OCI-LY3 (cell line): ENCODE results near the gene PON3.

Experiments used
- H2AFZ ChIP-seq: fragments of 200-600, 300-600 bp; shearing (Covaris generic); 2 replicates; pipeline ENCODE4 v1.6.0; 2014; ENCODE audit warnings: antibody characterized with exemption, low read depth, low read length
- H3K27ac ChIP-seq: fragments of 200-600, 300-600 bp; sonication (generic); 2 replicates; pipeline ENCODE4 v1.5.1; 2014; ENCODE audit warnings: mild to moderate bottlenecking, low read length, moderate library complexity, mixed read lengths
- H3K27me3 ChIP-seq: fragments of 200-600, 300-600 bp; sonication (generic); 2 replicates; pipeline ENCODE4 v1.6.1; 2014; ENCODE audit warnings: low read depth, low read length, mixed read lengths
- H3K36me3 ChIP-seq: fragments of 200-600, 300-600 bp; sonication (generic); replicated peaks from 2 replicates; pipeline ENCODE3; 2014; ENCODE audit warnings: low read depth, low read length, mixed read lengths
- H3K4me1 ChIP-seq: fragments of 300-600, 200-600 bp; sonication (generic); 2 replicates; pipeline ENCODE4 v1.6.1; 2014; ENCODE audit warnings: low read length, mixed read lengths
- H3K4me2 ChIP-seq: fragments of 200-600, 300-600 bp; sonication (generic); 2 replicates; pipeline ENCODE4 v1.6.1; 2014; ENCODE audit warnings: low read length, mixed read lengths
- H3K4me3 ChIP-seq: fragments of 300-600, 200-600 bp; sonication (generic); 2 replicates; pipeline ENCODE4 v1.5.1; 2014; ENCODE audit warnings: antibody characterized with exemption, mild to moderate bottlenecking, low read length, moderate library complexity
- H3K79me2 ChIP-seq: fragments of 300-600, 200-600 bp; shearing (Covaris generic); 2 replicates; pipeline ENCODE4 v1.6.1; 2014; ENCODE audit warnings: mild to moderate bottlenecking, low read length, mixed read lengths
- H3K9ac ChIP-seq: fragments of 300-600, 200-600 bp; shearing (Covaris generic); 2 replicates; pipeline ENCODE4 v1.6.0; 2014; ENCODE audit warnings: mild to moderate bottlenecking, low read length, moderate library complexity
- H3K9me3 ChIP-seq: fragments of 200-600, 300-600 bp; shearing (Covaris generic); 2 replicates; pipeline ENCODE4 v1.6.1; 2014; ENCODE audit warnings: low read length, mixed read lengths; ENCODE audit not compliant: insufficient read depth
- H4K20me1 ChIP-seq: fragments of 200-600, 300-600 bp; sonication (generic); 2 replicates; pipeline ENCODE4 v1.6.1; 2016; ENCODE audit warnings: low read length, mixed read lengths; ENCODE audit not compliant: insufficient read depth
- EZH2phosphoT487 ChIP-seq: fragments of 200-600 bp; shearing (Covaris generic); IDR thresholded peaks from 2 replicates; pipeline ENCODE4 v1.6.1; 2018; ENCODE audit warnings: antibody characterized with exemption, mixed run types, low read depth
- TF ChIP-seq, protein P1 (sequence below): fragments of 200-600, 300-600 bp; sonication (generic); IDR thresholded peaks from 2 replicates; pipeline ENCODE4 v1.5.1; 2014; ENCODE audit warnings: antibody characterized with exemption, low read length, low read depth

Gene PON3

DNA sequence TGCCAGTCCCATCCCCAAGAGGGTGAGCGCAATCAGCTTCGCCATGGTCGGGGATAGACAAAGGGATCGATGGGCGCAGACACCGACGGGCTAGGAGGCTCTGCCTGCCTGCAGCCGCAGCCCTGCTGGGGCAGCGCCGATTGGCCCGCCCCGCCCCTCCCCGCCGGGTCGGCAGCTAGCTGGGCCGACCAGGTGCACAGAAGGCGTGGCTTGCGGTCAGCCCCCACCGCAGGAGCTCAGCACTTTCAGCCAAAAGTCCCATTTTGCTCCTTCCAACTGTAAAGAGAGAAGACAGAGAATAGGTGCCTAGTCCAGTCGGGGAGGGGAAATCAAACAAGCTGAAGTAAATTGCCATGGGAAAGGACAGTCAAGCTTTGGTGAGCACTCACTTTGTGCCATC lies 71.7 kb downstream of the PON3 start, which contains the start of gene PON1:
PON1 (minus strand) TSS at position 102 of the 400 bp plus-strand sequence; CDS start at position 45, 57 bp downstream.
- no peak within 1 kb of the TSS for H3K9ac ChIP-seq
- H3K27ac ChIP-seq: no peak within 1 kb of the TSS
- no peak for TF ChIP-seq EZH2phosphoT487
- TF ChIP-seq, protein P1, sequence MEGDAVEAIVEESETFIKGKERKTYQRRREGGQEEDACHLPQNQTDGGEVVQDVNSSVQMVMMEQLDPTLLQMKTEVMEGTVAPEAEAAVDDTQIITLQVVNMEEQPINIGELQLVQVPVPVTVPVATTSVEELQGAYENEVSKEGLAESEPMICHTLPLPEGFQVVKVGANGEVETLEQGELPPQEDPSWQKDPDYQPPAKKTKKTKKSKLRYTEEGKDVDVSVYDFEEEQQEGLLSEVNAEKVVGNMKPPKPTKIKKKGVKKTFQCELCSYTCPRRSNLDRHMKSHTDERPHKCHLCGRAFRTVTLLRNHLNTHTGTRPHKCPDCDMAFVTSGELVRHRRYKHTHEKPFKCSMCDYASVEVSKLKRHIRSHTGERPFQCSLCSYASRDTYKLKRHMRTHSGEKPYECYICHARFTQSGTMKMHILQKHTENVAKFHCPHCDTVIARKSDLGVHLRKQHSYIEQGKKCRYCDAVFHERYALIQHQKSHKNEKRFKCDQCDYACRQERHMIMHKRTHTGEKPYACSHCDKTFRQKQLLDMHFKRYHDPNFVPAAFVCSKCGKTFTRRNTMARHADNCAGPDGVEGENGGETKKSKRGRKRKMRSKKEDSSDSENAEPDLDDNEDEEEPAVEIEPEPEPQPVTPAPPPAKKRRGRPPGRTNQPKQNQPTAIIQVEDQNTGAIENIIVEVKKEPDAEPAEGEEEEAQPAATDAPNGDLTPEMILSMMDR: no peak
- H3K9me3 ChIP-seq: no peaks in the 10 kb centered on the region
- H4K20me1 ChIP-seq: no peaks in the 10 kb centered on the region
- H3K36me3 ChIP-seq: no peaks in the 10 kb centered on the region
- H3K79me2 ChIP-seq: no peaks in the 10 kb centered on the region
- H3K27me3 ChIP-seq: no peaks in the 10 kb centered on the region
- H3K4me3 ChIP-seq: no peak within 1 kb of the TSS
- H3K4me2 ChIP-seq: no peak within 1 kb of the TSS
- H2AFZ ChIP-seq: no peak within 1 kb of the TSS
- H3K4me1 ChIP-seq: peaks cover 5% of the 10 kb centered on the region; the same call in 1 of the 2 replicates

DNA sequence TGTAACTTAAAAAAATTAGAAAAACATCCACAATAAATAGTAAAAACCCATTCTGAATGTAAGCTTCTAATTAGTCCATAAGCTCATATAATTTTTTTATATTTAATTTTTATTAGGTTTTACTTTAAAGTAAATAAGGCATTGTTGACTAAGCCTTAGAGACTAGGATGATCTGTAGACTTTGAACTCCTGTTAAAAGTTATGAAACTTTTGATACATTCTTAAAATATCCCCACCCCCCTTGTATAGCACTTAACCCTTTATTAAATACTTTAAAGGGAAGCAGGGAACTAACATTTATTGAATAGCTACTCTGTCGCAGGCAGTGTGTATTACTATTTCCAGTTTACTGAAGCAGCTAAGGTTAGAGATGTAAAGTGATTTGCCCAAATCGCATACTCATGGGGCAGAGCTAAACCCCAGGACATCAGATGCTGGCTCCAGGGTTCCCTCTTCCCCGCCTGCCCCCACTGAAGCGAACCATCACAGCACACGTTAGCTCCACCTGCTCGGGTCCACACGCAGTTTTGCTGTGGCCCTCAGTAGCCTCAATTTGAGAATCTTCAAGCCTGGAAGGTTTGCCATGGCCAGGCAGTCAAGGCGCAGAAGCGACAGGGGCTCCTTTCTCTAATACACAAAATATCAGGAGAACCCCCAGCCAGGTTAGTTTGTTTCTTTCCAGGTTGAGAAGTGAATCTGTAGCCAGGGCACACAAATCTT lies 72.6 kb downstream of the PON3 start:
- H4K20me1 ChIP-seq: no peaks in the 10 kb centered on the region
- no peaks in the 10 kb centered on the region for H3K79me2 ChIP-seq
- no peaks in the 10 kb centered on the region for H3K36me3 ChIP-seq
- H3K4me3 ChIP-seq: no peak overlapping the region
- H3K9me3 ChIP-seq: no peaks in the 10 kb centered on the region
- H3K27ac ChIP-seq: no peak overlapping the region
- peaks cover 8% of the 10 kb centered on the region; the same call in 1 of the 2 replicates for H3K4me1 ChIP-seq
- no peak overlapping the region for H3K9ac ChIP-seq
- H3K27me3 ChIP-seq: no peaks in the 10 kb centered on the region
- H3K4me2 ChIP-seq: no peak overlapping the region
- TF ChIP-seq EZH2phosphoT487: no peak
- TF ChIP-seq, protein P1: no peak
- no peak overlapping the region for H2AFZ ChIP-seq

DNA sequence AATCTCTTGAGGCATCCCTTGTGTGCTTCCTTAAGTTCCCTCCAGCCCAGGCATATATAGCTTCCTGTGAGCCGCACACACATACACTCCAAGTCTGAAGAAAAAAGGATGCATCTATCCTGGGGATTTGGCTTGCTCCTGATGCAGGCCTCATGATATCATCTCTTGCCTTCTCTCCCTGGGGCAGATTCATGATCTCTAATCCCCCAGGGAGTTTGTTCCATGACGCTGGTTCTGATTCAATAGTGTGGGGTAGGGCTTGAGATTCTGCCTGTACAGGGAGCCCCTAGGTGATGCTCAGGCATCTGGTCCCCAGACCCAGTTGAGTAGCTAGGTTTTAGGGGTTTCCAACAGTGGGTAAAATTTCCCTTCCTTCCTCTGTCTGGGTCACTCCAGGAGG lies 73.3 kb downstream of the PON3 start:
- Histone ChIP-seq H4K20me1 (no peaks in the 10 kb centered on the region), H3K9me3 (no peaks in the 10 kb centered on the region), H3K4me1 (peaks cover 8% of the 10 kb centered on the region; the same call in 1 of the 2 replicates), H3K4me3 (no peak overlapping the region), H3K36me3 (no peaks in the 10 kb centered on the region), H3K27ac (no peak overlapping the region), H2AFZ (no peak overlapping the region), H3K27me3 (no peaks in the 10 kb centered on the region), H3K4me2 (no peak overlapping the region), H3K9ac (no peak overlapping the region), H3K79me2 (no peaks in the 10 kb centered on the region)
- TF ChIP-seq, protein P1: no peak

DNA sequence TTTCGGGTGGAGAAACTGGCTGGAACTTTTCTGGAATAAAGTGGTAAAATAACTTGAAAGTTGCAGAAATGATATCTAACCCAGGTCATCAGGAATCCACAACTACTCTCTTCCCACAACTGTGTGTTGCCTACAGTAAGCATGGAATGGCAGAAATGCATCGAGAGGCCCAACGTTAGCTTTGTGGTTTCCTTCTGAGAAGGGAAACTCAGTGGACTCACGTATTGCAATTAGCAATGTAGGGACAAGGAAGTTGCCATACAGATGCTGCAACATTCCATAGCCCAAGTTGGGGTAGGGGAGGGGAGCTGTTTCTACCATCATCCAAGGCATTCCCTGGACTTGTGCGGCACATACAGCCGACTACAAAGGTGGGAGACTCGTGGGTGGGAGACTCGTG lies 73.8 kb downstream of the PON3 start:
- Histone ChIP-seq H3K4me1 (peaks cover 8% of the 10 kb centered on the region; the same call in 1 of the 2 replicates), H3K4me3 (no peak overlapping the region), H3K9ac (no peak overlapping the region)

More for the DNA sequence above, 73.8 kb downstream of the PON3 start:
- H2AFZ ChIP-seq: no peak overlapping the region
- no peaks in the 10 kb centered on the region for H3K27me3 ChIP-seq
- no peak overlapping the region for H3K4me2 ChIP-seq
- H4K20me1 ChIP-seq: no peaks in the 10 kb centered on the region
- TF ChIP-seq EZH2phosphoT487: no peak
- TF ChIP-seq, protein P1: no peak
- no peak overlapping the region for H3K27ac ChIP-seq
- H3K36me3 ChIP-seq: no peaks in the 10 kb centered on the region
- no peaks in the 10 kb centered on the region for H3K9me3 ChIP-seq
- no peaks in the 10 kb centered on the region for H3K79me2 ChIP-seq
